IMR-90 (cell line): ENCODE measurements around the gene DLG5. TPM values are rescaled to one million over a fixed set of nuclear protein-coding genes. Genes with fewer than 3 reads are reported as not detected.
A peak's percentile ranks its signal among the peaks of the same experiment; 100 is the strongest.

Source experiments
- ATAC-seq: fragments of 200-7000 bp; cut with Tn5 transposase; 2 replicates; pipeline ENCODE4 v1.9.1; 2020; ENCODE audit warnings: low read depth, mild to moderate bottlenecking, moderate library complexity
- BruUV-seq: library from RNA; stranded (reverse); fragments of 400-500 nt; replicated peaks from 2 replicates; lab custom pipeline; 2021; lab: Mats Ljungman, UMichigan
- CTCF ChIA-PET: fragments of 300-600 bp; formaldehyde crosslinking; extraction: SDS; loops from one replicate; lab custom pipeline; 2021; ENCODE audit warnings: antibody characterized with exemption; lab: Yijun Ruan, JAX
- POLR2A ChIA-PET: fragments of 300-600 bp; sonication (Branson Sonifier 250); formaldehyde crosslinking; loops from one replicate; lab custom pipeline; 2022; ENCODE audit warnings: antibody characterized with exemption; ENCODE audit not compliant: unreplicated experiment; lab: Charles Lee
- DNase-seq: peaks from one replicate; pipeline ENCODE4 v3.0.0; 2013
- H2AFZ ChIP-seq: replicated peaks from 2 replicates; pipeline ENCODE3; 2013; ENCODE audit warnings: low read length, mild to moderate bottlenecking; ENCODE audit not compliant: poor library complexity
- H2AK5ac ChIP-seq: 2 replicates; pipeline ENCODE4 v1.6.1; 2013; ENCODE audit warnings: low read depth, low read length, inconsistent platforms
- H2AK9ac ChIP-seq: replicated peaks from 2 replicates; pipeline ENCODE3; 2013; ENCODE audit warnings: mild to moderate bottlenecking, low read depth, low read length, moderate library complexity; ENCODE audit not compliant: poor library complexity
- H2BK120ac ChIP-seq: 2 replicates; pipeline ENCODE4 v1.6.1; 2013; ENCODE audit warnings: low read depth, low read length, inconsistent platforms
- H2BK15ac ChIP-seq: 3 replicates; pipeline ENCODE4 v1.6.1; 2013; ENCODE audit warnings: low read depth, low read length, inconsistent platforms
- H2BK20ac ChIP-seq: 2 replicates; pipeline ENCODE4 v1.6.1; 2013; ENCODE audit warnings: low read depth, mild to moderate bottlenecking, inconsistent platforms, low read length, moderate library complexity
- H2BK5ac ChIP-seq: 2 replicates; pipeline ENCODE4 v1.6.1; 2013; ENCODE audit warnings: mild to moderate bottlenecking, low read depth, low read length, inconsistent platforms; ENCODE audit not compliant: poor library complexity, severe bottlenecking
- H3K14ac ChIP-seq: replicated peaks from 2 replicates; pipeline ENCODE4 v1.6.1; 2013; ENCODE audit warnings: low read depth, low read length, inconsistent platforms
- H3K18ac ChIP-seq: 2 replicates; pipeline ENCODE4 v1.6.1; 2013; ENCODE audit warnings: low read depth, low read length, control low read depth
- H3K23ac ChIP-seq: 2 replicates; pipeline ENCODE4 v1.6.1; 2013; ENCODE audit warnings: low read depth, low read length, inconsistent platforms
- H3K27ac ChIP-seq: 2 replicates; pipeline ENCODE4 v1.5.1; 2013; ENCODE audit warnings: mild to moderate bottlenecking, control low read depth, low read length; ENCODE audit not compliant: insufficient read depth
- H3K27me3 ChIP-seq: 2 replicates; pipeline ENCODE4 v1.6.1; 2013; ENCODE audit warnings: low read length; ENCODE audit not compliant: control insufficient read depth, insufficient read depth
- H3K36me3 ChIP-seq: 2 replicates; pipeline ENCODE4 v1.6.1; 2013; ENCODE audit warnings: low read length, mixed read lengths; ENCODE audit not compliant: control insufficient read depth, insufficient read depth
- H3K4ac ChIP-seq: 2 replicates; pipeline ENCODE4 v1.6.1; 2013; ENCODE audit warnings: low read depth, low read length, inconsistent platforms
- H3K4me1 ChIP-seq: 2 replicates; pipeline ENCODE4 v1.6.1; 2013; ENCODE audit warnings: low read length, mixed read lengths; ENCODE audit not compliant: control insufficient read depth, insufficient read depth
- H3K4me2 ChIP-seq: 2 replicates; pipeline ENCODE4 v1.6.1; 2013; ENCODE audit warnings: low read depth, mild to moderate bottlenecking, control low read depth, low read length, moderate library complexity
- H3K4me3 ChIP-seq: 2 replicates; pipeline ENCODE4 v1.5.1; 2013; ENCODE audit warnings: low read depth, mild to moderate bottlenecking, control low read depth, low read length, moderate library complexity; ENCODE audit not compliant: insufficient read depth
- H3K56ac ChIP-seq: 2 replicates; pipeline ENCODE4 v1.6.1; 2013; ENCODE audit warnings: low read length, inconsistent platforms; ENCODE audit not compliant: insufficient read depth; ENCODE audit errors: extremely low read depth
- H3K79me1 ChIP-seq, 2 experiments: 2 replicates each; pipeline ENCODE4 v1.6.1; 2013; ENCODE audit warnings: low read length in 2 of 2, inconsistent platforms in 1 of 2, low read depth in 1 of 2
- H3K9ac ChIP-seq: 2 replicates; pipeline ENCODE4 v1.6.1; 2013; ENCODE audit warnings: low read depth, low read length, control low read depth
- H3K9me1 ChIP-seq: 2 replicates; pipeline ENCODE4 v1.6.1; 2013; ENCODE audit warnings: low read length, inconsistent platforms; ENCODE audit not compliant: insufficient read depth
- H3K9me3 ChIP-seq: 2 replicates; pipeline ENCODE4 v1.6.1; 2013; ENCODE audit warnings: low read length; ENCODE audit not compliant: control insufficient read depth, insufficient read depth
- H4K20me1 ChIP-seq: 2 replicates; pipeline ENCODE4 v1.6.1; 2013; ENCODE audit warnings: low read length, inconsistent platforms; ENCODE audit not compliant: insufficient read depth
- H4K5ac ChIP-seq: 2 replicates; pipeline ENCODE4 v1.6.1; 2013; ENCODE audit warnings: mild to moderate bottlenecking, low read depth, low read length, control low read depth
- H4K8ac ChIP-seq, 2 experiments: 2 replicates each; pipeline ENCODE4 v1.6.1; 2013; ENCODE audit warnings: low read depth in 2 of 2, low read length in 2 of 2, control low read depth in 1 of 2, inconsistent platforms in 1 of 2
- H4K91ac ChIP-seq: 2 replicates; pipeline ENCODE4 v1.6.1; 2013; ENCODE audit warnings: low read depth, low read length, inconsistent platforms; ENCODE audit not compliant: insufficient read depth
- BHLHE40 ChIP-seq: fragments of 150-350 bp; IDR thresholded peaks from 2 replicates; pipeline ENCODE4 v1.6.1; 2016; ENCODE audit warnings: mild to moderate bottlenecking, low read depth, low read length
- CEBPB ChIP-seq: IDR thresholded peaks from 2 replicates; pipeline ENCODE4 v1.6.1; 2012; ENCODE audit warnings: low read depth, low read length, improper control_type of control experiment
- CHD1 ChIP-seq: IDR thresholded peaks from 2 replicates; pipeline ENCODE4 v1.6.1; 2012; ENCODE audit warnings: low read depth, low read length, improper control_type of control experiment
- FOS ChIP-seq: fragments of 150-350 bp; IDR thresholded peaks from 2 replicates; pipeline ENCODE4 v1.6.1; 2016; ENCODE audit warnings: low read depth, low read length
- MAZ ChIP-seq: IDR thresholded peaks from 2 replicates; pipeline ENCODE4 v1.6.1; 2012; ENCODE audit warnings: low read depth, mild to moderate bottlenecking, low read length, improper control_type of control experiment, moderate library complexity, borderline replicate concordance
- MXI1 ChIP-seq: IDR thresholded peaks from 2 replicates; pipeline ENCODE4 v1.6.1; 2012; ENCODE audit warnings: low read depth, mild to moderate bottlenecking, low read length, moderate library complexity, borderline replicate concordance
- POLR2A ChIP-seq: IDR thresholded peaks from 2 replicates; pipeline ENCODE4 v1.6.1; 2012; ENCODE audit warnings: mild to moderate bottlenecking, low read depth, low read length
- RAD21 ChIP-seq: IDR thresholded peaks from 2 replicates; pipeline ENCODE4 v1.6.1; 2012; ENCODE audit warnings: low read length, improper control_type of control experiment
- RCOR1 ChIP-seq: IDR thresholded peaks from 2 replicates; pipeline ENCODE4 v1.6.1; 2012; ENCODE audit warnings: mild to moderate bottlenecking, low read length, improper control_type of control experiment; ENCODE audit not compliant: insufficient replicate concordance
- RFX5 ChIP-seq: IDR thresholded peaks from 2 replicates; pipeline ENCODE4 v1.8.0; 2012; ENCODE audit warnings: low read depth, mild to moderate bottlenecking, low read length, moderate library complexity
- SMC3 ChIP-seq: fragments of 150-350 bp; IDR thresholded peaks from 2 replicates; pipeline ENCODE4 v1.6.1; 2016; ENCODE audit warnings: low read depth, mild to moderate bottlenecking, antibody characterized with exemption, low read length, moderate library complexity
- WGBS, 2 experiments: methylation state at CpG; one replicate each; pipeline versions ENCODE4 v1.1.5 to v1.1.7; 2013; ENCODE audit warnings: missing lambda C conversion rate in 2 of 2; ENCODE audit not compliant: insufficient read length in 1 of 2; ENCODE audit errors: extremely low coverage in 2 of 2; 5-methylcytosine and 5-hydroxymethylcytosine counted together
- dilution Hi-C: fragments of 300-500 bp; cut with HindIII; formaldehyde crosslinking; loops from one replicate; pipeline ENCODE4 v1.14.3; 2018; ENCODE audit warnings: low sequenced_read_pairs; ENCODE audit not compliant: unreplicated experiment
- in situ Hi-C: fragments of 300-500 bp; cut with MboI; formaldehyde crosslinking; loops from 3 replicates; pipeline ENCODE4 v1.14.3; 2019; ENCODE audit warnings: low sequenced_read_pairs, inconsistent platforms, mixed read lengths
- intact Hi-C: fragments of 100-400 bp; cut with micrococcal nuclease; formaldehyde crosslinking; loops from 2 replicates; pipeline ENCODE4 v1.10.0; 2022
- polyA plus RNA-seq, 3 experiments: library from polyadenylated mRNA; depleted of rRNA; stranded (reverse); fragments of >200 nt; gene quantifications; 2 replicates each; pipeline ENCODE4 v1.2.3, GENCODE V29; 2012; ENCODE audit warnings: low replicate concordance in 1 of 3
- total RNA-seq: library from RNA; depleted of rRNA; stranded (reverse); fragments of >200 nt; gene quantifications from 2 replicates; pipeline ENCODE4 v1.2.3, GENCODE V29; 2012
- TF ChIP-seq, protein P1 (sequence below): fragments of 150-350 bp; IDR thresholded peaks from 2 replicates; pipeline ENCODE4 v1.6.1; 2017; ENCODE audit warnings: mild to moderate bottlenecking, antibody characterized with exemption, low read length, low read depth
- TF ChIP-seq, protein P2 (sequence below): conservative IDR thresholded peaks from 2 replicates; pipeline ENCODE4 v1.5.1; 2012; ENCODE audit warnings: mild to moderate bottlenecking, low read depth, low read length, improper control_type of control experiment

DLG5 gene
- total and polyA plus RNA-seq, 2 of the 4 experiments (the other 2 are of a cell fraction) = 12.7 to 28.7 TPM

DNA sequence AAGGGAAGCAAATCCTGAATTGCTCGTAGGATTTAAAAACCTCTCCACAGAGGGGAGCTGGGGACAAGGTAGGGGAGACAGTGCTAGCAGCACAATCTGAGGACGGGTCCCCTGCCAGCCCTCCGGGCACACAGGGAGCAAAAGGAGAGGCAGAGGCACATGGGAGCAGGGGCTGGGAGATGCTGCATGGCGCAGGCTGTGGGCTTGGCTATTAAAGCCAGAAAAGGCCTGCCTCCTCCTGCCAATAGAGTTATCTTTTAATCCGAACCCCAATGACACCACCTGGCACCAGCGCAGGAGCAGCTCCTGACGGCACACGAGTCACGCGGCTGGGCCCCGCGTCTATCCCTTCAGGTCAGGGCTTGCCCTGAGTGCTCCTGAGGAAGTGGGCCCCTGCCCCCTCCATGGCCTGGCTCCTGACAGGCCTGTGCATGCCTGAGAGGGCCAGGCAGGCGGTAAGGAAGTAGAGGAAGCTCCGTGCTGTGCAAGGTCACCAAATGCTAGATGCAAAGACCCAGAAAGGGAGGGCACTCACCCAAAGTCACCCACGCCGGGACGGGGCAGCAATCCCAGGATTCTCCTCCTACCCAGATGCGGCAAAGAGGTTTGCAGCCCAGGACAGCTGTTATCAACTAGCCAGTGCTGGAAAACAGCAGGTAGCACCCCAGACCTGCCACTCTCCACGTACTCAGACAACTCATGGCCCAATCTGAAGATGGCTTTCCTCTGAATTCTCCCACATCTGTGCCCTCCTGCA is 28.1 kb downstream of the DLG5 start:
- Histone ChIP-seq H3K27me3 (no peaks in the 10 kb centered on the region), H3K18ac (no peak overlapping the region), H3K79me1 (peaks cover 24 to 68% of the 10 kb centered on the region in 2 experiments), H3K56ac (no peak overlapping the region), H3K4me3 (no peak overlapping the region), H2BK5ac (peak overlapping the region; percentile 8), H3K9ac (no peak overlapping the region; the same call in 1 of the 2 replicates), H2AK9ac (no peak overlapping the region), H3K9me1 (peaks cover 37% of the 10 kb centered on the region), H3K27ac (no peak overlapping the region), H4K20me1 (peaks cover 70% of the 10 kb centered on the region), H3K36me3 (no peaks in the 10 kb centered on the region), H2BK20ac (no peak overlapping the region), H2AFZ (no peak overlapping the region), H2BK15ac (no peak overlapping the region), H3K4ac (peak overlapping the region; percentile 11; the same call in 1 of the 2 replicates), H3K4me2 (no peak overlapping the region), H3K4me1 (peaks cover 17% of the 10 kb centered on the region), H4K8ac (no peak overlapping the region), H3K14ac (peak overlapping the region; percentile 61; the same call in 1 of the 2 replicates), H2AK5ac (peak overlapping the region; percentile 61), H2BK120ac (no peak overlapping the region), H3K23ac (no peak overlapping the region), H4K5ac (no peak overlapping the region), H4K91ac (no peak overlapping the region; the same call in 1 of the 2 replicates), H3K9me3 (no peaks in the 10 kb centered on the region)
- CTCF ChIA-PET = no interaction called here
- in situ Hi-C loops = no loop called here
- 74% methylated on average over 7 of the region's 19 CpGs; no CpG with 5 or more reads in 1 of the 2 experiments for WGBS, 2 experiments
- ATAC-seq (peak; percentile 42), DNase-seq (no peak)
- TF ChIP-seq CHD1 = no peak
- no peak for TF ChIP-seq RAD21
- TF ChIP-seq FOS = no peak
- no peak for TF ChIP-seq RFX5
- no peak for TF ChIP-seq MAZ
- TF ChIP-seq SMC3 = no peak
- no peak for TF ChIP-seq CEBPB
- TF ChIP-seq, protein P1, sequence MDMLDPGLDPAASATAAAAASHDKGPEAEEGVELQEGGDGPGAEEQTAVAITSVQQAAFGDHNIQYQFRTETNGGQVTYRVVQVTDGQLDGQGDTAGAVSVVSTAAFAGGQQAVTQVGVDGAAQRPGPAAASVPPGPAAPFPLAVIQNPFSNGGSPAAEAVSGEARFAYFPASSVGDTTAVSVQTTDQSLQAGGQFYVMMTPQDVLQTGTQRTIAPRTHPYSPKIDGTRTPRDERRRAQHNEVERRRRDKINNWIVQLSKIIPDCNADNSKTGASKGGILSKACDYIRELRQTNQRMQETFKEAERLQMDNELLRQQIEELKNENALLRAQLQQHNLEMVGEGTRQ = no peak
- no peak for TF ChIP-seq RCOR1
- TF ChIP-seq BHLHE40 = no peak
- TF ChIP-seq, protein P2, sequence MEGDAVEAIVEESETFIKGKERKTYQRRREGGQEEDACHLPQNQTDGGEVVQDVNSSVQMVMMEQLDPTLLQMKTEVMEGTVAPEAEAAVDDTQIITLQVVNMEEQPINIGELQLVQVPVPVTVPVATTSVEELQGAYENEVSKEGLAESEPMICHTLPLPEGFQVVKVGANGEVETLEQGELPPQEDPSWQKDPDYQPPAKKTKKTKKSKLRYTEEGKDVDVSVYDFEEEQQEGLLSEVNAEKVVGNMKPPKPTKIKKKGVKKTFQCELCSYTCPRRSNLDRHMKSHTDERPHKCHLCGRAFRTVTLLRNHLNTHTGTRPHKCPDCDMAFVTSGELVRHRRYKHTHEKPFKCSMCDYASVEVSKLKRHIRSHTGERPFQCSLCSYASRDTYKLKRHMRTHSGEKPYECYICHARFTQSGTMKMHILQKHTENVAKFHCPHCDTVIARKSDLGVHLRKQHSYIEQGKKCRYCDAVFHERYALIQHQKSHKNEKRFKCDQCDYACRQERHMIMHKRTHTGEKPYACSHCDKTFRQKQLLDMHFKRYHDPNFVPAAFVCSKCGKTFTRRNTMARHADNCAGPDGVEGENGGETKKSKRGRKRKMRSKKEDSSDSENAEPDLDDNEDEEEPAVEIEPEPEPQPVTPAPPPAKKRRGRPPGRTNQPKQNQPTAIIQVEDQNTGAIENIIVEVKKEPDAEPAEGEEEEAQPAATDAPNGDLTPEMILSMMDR = no peak
- no peak for TF ChIP-seq MXI1
- TF ChIP-seq POLR2A = no peak
- dilution Hi-C loops = no loop called here
- BruUV-seq = no TSS peak
- intact Hi-C loops = no loop called here
- POLR2A ChIA-PET = no interaction called here
